ENCODE data around the gene CDIPT.

The CDIPT gene

DNA sequence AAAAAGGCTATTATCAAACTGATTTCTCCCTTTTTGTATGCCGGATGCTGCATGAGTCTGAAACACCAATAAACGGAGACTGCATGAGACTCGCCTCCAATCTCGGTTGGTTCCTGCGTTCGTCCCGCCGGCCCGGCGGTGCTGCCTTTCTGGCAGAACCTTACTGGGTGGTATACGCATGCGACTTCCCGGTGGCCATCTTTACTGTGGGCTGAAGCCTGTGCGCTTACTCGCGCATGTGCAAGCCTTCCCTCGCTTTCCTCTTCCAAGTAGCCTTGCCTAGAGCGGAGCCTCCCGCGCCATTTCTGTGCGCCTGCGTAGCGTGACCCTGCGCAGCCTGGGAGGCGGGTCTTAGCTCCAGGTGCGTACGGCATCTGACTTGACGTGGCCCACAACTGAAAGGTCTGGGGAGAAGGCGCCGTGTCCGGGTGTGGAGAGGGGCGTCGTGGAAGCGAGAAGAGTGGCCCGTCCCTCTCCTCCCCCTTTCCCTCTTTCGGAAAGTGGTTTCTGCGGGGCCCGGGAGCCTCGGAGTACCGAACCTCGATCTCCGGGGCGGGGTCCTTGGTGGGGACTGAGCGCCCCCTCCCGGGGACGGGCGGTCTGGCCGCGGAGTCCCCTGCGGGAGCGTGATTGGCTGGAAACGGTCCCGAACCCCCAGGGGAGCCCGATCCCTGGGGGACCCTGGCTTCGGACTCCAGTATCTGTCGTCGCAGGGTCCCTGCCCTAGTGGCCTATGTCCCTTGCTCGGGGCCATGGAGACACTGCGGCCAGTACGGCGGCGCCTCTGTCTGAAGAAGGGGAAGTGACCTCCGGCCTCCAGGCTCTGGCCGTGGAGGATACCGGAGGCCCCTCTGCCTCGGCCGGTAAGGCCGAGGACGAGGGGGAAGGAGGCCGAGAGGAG is 47.0 kb downstream of the CDIPT start, which contains the start of gene PAGR1:
Gene PAGR1 (plus strand): TSS at position 360 of the 901 bp plus-strand sequence. CDS start 374 bp downstream, at position 734.
- TF ChIP-seq, protein P1, sequence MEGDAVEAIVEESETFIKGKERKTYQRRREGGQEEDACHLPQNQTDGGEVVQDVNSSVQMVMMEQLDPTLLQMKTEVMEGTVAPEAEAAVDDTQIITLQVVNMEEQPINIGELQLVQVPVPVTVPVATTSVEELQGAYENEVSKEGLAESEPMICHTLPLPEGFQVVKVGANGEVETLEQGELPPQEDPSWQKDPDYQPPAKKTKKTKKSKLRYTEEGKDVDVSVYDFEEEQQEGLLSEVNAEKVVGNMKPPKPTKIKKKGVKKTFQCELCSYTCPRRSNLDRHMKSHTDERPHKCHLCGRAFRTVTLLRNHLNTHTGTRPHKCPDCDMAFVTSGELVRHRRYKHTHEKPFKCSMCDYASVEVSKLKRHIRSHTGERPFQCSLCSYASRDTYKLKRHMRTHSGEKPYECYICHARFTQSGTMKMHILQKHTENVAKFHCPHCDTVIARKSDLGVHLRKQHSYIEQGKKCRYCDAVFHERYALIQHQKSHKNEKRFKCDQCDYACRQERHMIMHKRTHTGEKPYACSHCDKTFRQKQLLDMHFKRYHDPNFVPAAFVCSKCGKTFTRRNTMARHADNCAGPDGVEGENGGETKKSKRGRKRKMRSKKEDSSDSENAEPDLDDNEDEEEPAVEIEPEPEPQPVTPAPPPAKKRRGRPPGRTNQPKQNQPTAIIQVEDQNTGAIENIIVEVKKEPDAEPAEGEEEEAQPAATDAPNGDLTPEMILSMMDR (IDR thresholded peaks at IDR 0.05; ENCODE audit: control extremely low read depth, extremely low read depth, low read depth, missing control alignments): peak; percentile 97
- POLR2A ChIA-PET: interaction anchor here (0.5 to 1.7 kb wide), 6 partner anchors 9 to 274 kb away, joined by 3 to 8 read pairs (median 4); partner anchors contain the start of gene TAOK2

DNA sequence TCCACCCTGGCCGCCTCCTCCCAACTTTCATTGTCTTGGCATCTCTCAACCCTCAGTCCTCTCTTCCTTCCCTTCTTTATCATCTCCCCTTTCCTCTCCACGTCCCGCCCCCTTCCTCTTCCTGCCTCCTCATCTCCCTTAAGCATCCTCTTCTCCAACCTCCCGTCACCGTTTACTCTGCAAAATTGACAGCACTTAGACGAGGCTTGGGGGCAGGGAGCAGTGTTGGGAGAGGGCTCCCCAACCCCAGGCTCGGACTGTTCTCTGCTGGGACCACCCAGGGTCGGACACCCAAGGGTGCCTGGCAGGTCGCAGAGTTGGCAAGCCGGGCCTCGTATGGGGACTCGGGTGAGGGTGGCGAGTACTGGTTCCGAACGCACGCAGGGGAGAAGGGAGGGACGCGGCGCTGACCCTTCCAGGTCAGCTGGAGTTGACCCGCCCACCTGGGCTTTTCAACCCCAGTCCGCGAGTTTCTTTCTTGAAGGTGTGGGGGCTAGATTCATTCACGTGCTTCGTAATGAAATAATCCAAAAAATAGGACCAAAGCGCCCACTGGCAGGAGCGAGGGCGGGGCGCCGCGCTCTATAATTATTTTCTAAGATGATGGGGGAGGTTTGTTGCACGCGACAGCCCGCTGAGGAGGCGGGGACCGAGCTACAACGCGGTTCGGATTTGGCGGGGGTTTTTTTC is 47.8 kb downstream of the CDIPT start:
- POLR2A ChIA-PET: interaction anchor here (1.7 kb wide), 1 partner anchor 8 kb away, joined by 8 read pairs; no protein-coding TSS in a partner anchor
- CTCF ChIA-PET: interaction anchor here (0.6 to 3.9 kb wide), 18 partner anchors 8 to 173 kb away, joined by 3 to 39 read pairs (median 4); partner anchors contain the start of gene MAZ
- TF ChIP-seq, protein P1 (IDR thresholded peaks at IDR 0.05; ENCODE audit: control extremely low read depth, extremely low read depth, low read depth, missing control alignments): no peak
- no peak for DNase-seq (ENCODE audit: extremely low spot score)

More for the DNA sequence above, 47.0 kb downstream of the CDIPT start, which contains the start of gene PAGR1:
- CTCF ChIA-PET: interaction anchor here (0.6 to 3.9 kb wide), 22 partner anchors 8 to 177 kb away, joined by 3 to 39 read pairs (median 4); partner anchors contain the start of gene MAZ
- DNase-seq (ENCODE audit: extremely low spot score): peak; percentile 96

DNA sequence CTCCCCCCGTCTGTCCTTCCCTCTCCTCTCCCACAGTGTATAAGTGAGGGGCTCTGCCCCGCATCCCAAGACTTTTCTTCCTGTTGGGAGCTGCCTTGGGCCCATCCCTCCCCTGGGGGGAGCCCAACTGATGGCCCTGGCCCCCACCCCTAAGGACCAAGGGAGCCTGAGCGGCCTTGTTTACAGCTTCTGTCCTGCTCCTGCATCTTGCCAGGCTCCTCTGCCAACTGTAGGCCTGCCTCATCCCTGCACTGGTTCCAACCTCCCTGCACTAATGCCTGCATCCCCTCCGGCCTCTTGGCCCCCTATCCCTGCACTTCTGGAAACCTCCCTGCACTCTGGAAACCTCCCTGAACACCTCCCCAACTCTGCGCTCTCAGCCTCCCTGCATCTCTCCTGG is 48.4 kb downstream of the CDIPT start:
- DNase-seq (ENCODE audit: extremely low spot score): no peak
- TF ChIP-seq, protein P1 (IDR thresholded peaks at IDR 0.05; ENCODE audit: control extremely low read depth, extremely low read depth, low read depth, missing control alignments): no peak
- POLR2A ChIA-PET: no interaction called here
- CTCF ChIA-PET: interaction anchor here (1.7 kb wide), 1 partner anchor 25 kb away, joined by 4 read pairs; the partner anchor contains the start of gene KIF22

DNA sequence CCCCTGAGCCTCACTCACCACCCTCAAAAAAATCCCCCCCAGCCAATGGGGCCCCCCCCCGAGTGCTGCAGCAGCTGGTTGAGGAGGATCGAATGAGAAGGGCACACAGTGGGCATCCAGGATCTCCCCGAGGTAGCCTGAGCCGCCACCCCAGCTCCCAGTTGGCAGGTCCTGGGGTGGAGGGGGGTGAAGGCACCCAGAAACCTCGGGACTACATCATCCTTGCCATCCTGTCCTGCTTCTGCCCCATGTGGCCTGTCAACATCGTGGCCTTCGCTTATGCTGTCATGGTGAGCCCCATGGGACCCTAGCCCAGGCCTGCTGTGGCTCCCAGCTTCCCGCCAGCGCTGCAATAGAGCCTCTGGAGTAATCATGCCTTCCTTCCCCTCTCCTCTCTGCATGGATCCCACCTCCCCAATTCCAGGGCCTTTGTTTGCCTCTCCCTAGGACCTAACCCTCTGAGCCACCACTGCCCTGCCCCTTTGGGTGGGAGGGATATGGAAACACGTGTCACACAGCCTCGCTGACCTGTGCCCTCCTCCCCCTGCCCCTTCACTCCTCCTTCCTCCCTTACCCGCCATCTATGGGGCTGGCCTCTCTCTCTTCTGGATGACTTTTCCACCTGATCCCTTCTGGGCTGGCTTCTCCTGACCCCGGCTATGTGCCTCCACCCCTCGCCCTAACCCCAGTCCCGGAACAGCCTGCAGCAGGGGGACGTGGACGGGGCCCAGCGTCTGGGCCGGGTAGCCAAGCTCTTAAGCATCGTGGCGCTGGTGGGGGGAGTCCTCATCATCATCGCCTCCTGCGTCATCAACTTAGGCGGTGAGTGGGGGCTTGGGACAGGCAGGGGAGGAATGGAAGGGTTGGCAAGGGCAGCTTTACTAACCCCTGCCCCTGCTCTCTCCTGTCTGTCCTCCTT is 49.1 kb downstream of the CDIPT start:
- TF ChIP-seq, protein P1 (IDR thresholded peaks at IDR 0.05; ENCODE audit: control extremely low read depth, extremely low read depth, low read depth, missing control alignments): no peak
- ChIA-PET POLR2A (interaction anchor here (0.6 kb wide), 2 partner anchors 13 to 35 kb away, joined by 3 to 6 read pairs; no protein-coding TSS in a partner anchor), CTCF (interaction anchor here (1.7 kb wide), 1 partner anchor 24 kb away, joined by 4 read pairs; the partner anchor contains the start of gene KIF22)
- DNase-seq (ENCODE audit: extremely low spot score): no peak

DNA sequence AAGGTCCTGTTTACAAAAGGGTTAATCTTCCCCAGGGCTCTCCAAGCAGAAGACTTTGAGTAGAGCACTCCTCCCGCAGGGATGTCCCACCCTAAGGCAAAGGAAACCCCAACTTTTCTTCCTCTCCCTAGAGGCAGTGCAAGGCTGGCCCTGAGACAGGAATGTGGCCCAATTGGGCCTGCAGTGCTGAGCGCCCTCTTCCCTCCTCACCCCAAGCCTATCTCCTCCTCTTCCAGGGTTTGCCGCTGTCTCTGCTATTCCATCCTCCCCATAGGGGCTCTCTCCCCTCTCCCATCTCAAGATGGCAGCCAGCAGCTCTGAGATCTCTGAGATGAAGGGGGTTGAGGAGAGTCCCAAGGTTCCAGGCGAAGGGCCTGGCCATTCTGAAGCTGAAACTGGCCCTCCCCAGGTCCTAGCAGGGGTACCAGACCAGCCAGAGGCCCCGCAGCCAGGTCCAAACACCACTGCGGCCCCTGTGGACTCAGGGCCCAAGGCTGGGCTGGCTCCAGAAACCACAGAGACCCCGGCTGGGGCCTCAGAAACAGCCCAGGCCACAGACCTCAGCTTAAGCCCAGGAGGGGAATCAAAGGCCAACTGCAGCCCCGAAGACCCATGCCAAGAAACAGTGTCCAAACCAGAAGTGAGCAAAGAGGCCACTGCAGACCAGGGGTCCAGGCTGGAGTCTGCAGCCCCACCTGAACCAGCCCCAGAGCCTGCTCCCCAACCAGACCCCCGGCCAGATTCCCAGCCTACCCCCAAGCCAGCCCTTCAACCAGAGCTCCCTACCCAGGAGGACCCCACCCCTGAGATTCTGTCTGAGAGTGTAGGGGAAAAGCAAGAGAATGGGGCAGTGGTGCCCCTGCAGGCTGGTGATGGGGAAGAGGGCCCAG is 50.0 kb downstream of the CDIPT start:
- ChIA-PET POLR2A (interaction anchor here (0.6 kb wide), 2 partner anchors 12 to 34 kb away, joined by 3 to 6 read pairs; no protein-coding TSS in a partner anchor), CTCF (interaction anchor here (1.0 to 1.7 kb wide), 3 partner anchors 23 to 35 kb away, joined by 3 to 4 read pairs (median 4); partner anchors contain the start of gene KIF22)
- no peak for DNase-seq (ENCODE audit: extremely low spot score)
- TF ChIP-seq, protein P1 (IDR thresholded peaks at IDR 0.05; ENCODE audit: control extremely low read depth, extremely low read depth, low read depth, missing control alignments): no peak

All from GM10248 (cell line).